HL-60 (cell line): ENCODE results near the gene PRAME.

Experiments used
- DNase-seq, 2 experiments: peaks; one replicate each; pipeline ENCODE4 v3.0.0-alpha.2; 2010 to 2020; ENCODE audit warnings: low read depth in 1 of 2, low spot score in 1 of 2
- H3K27ac ChIP-seq: fragments of 250-450 bp; sonication (Bioruptor Pico); replicated peaks from 2 replicates; pipeline ENCODE4 v1.5.1; 2020; ENCODE audit warnings: mild to moderate bottlenecking, moderate library complexity
- H3K27me3 ChIP-seq: fragments of 250-450 bp; sonication (Bioruptor Pico); 2 replicates; pipeline ENCODE4 v1.5.1; 2021; ENCODE audit warnings: mild to moderate bottlenecking, moderate library complexity; ENCODE audit not compliant: insufficient read depth, poor library complexity, severe bottlenecking
- H3K4me3 ChIP-seq: replicated peaks from 2 replicates; pipeline ENCODE4 v1.5.1; 2011; ENCODE audit warnings: mild to moderate bottlenecking, control low read depth, low read length; ENCODE audit not compliant: insufficient read depth
- CTCF ChIP-seq: IDR thresholded peaks from one replicate; pipeline ENCODE4 v1.5.1; 2011; ENCODE audit warnings: low read length, control low read depth, inconsistent platforms; ENCODE audit not compliant: insufficient read depth
- GABPA ChIP-seq: IDR thresholded peaks from 2 replicates; pipeline ENCODE4 v1.6.1; 2012; ENCODE audit warnings: low read depth
- POLR2AphosphoS5 ChIP-seq: IDR thresholded peaks from 2 replicates; pipeline ENCODE4 v1.6.1; 2012; ENCODE audit warnings: low read depth
- REST ChIP-seq: IDR thresholded peaks from 2 replicates; pipeline ENCODE4 v1.6.1; 2012; ENCODE audit warnings: low read depth; ENCODE audit not compliant: insufficient replicate concordance
- SPI1 ChIP-seq: IDR thresholded peaks from 2 replicates; pipeline ENCODE4 v1.6.1; 2012; ENCODE audit warnings: low read depth, mild to moderate bottlenecking, borderline replicate concordance

PRAME gene

GRCh38 chr22:22528780-22529179 is 30.3 kb downstream of the PRAME start:
- no peak overlapping the region for H3K27ac ChIP-seq
- DNase-seq: no peak
- TF ChIP-seq SPI1 (no peak), CTCF (no peak), POLR2AphosphoS5 (no peak), REST (no peak), GABPA (no peak)
- no peak overlapping the region for H3K4me3 ChIP-seq
- H3K27me3 ChIP-seq: no peaks in the 10 kb centered on the region

- Histone ChIP-seq H3K4me3 (no peak overlapping the region), H3K27me3 (no peaks in the 10 kb centered on the region), H3K27ac (no peak overlapping the region)
- TF ChIP-seq REST (no peak), GABPA (no peak), CTCF (no peak), POLR2AphosphoS5 (no peak), SPI1 (no peak)
- no peak for DNase-seq
These were observed 31.8 kb downstream of the PRAME start for GRCh38 chr22:22527312-22527711.

GRCh38 chr22:22526125-22526912 is 32.7 kb downstream of the PRAME start:
- no peak overlapping the region for H3K4me3 ChIP-seq
- TF ChIP-seq REST: no peak
- TF ChIP-seq CTCF: no peak
- DNase-seq: no peak
- no peaks in the 10 kb centered on the region for H3K27me3 ChIP-seq
- no peak overlapping the region for H3K27ac ChIP-seq
